DMS114 treated with DMSO at 0.1 percent for 48 hours (cell line): ENCODE measurements around the gene EEFSEC.

Experiments used
- DNase-seq: peaks from one replicate; lab custom pipeline; 2025; ENCODE audit not compliant: unreplicated experiment; lab: John Stamatoyannopoulos, UW

The EEFSEC gene

GRCh38 chr3:128435058-128435457 is 281.8 kb downstream of the EEFSEC start:
- no peak for DNase-seq

- DNase-seq: no peak
Observed at GRCh38 chr3:128435561-128435960, 282.3 kb downstream of the EEFSEC start.

- DNase-seq: no peak
Observed at GRCh38 chr3:128436214-128436613, 282.9 kb downstream of the EEFSEC start.

GRCh38 chr3:128438488-128439072 is 285.3 kb downstream of the EEFSEC start:
- no peak for DNase-seq

- DNase-seq: no peak
Observed at GRCh38 chr3:128439226-128439625, 285.9 kb downstream of the EEFSEC start.

- DNase-seq: no peak
Observed at GRCh38 chr3:128442070-128442469, 288.8 kb downstream of the EEFSEC start.

- DNase-seq: no peak
Observed at GRCh38 chr3:128442949-128443348, 289.7 kb downstream of the EEFSEC start.

GRCh38 chr3:128443771-128444170 is 290.5 kb downstream of the EEFSEC start:
- no peak for DNase-seq

GRCh38 chr3:128445357-128445756 is 292.1 kb downstream of the EEFSEC start:
- DNase-seq: no peak

- no peak for DNase-seq
Observed at GRCh38 chr3:128446821-128447220, 293.5 kb downstream of the EEFSEC start.

- DNase-seq: no peak
Observed at GRCh38 chr3:128447561-128448013, 294.3 kb downstream of the EEFSEC start.

GRCh38 chr3:128448491-128448890 is 295.2 kb downstream of the EEFSEC start:
- no peak for DNase-seq

GRCh38 chr3:128449111-128449638 is 295.9 kb downstream of the EEFSEC start:
- no peak for DNase-seq

- no peak for DNase-seq
Observed at GRCh38 chr3:128452120-128452519, 298.8 kb downstream of the EEFSEC start.

- DNase-seq: no peak
Observed at GRCh38 chr3:128452678-128453275, 299.5 kb downstream of the EEFSEC start.

- DNase-seq: no peak
Observed at GRCh38 chr3:128453501-128454309, 300.4 kb downstream of the EEFSEC start.

- DNase-seq: no peak
Observed at GRCh38 chr3:128454310-128454618, 301.0 kb downstream of the EEFSEC start.

- DNase-seq: no peak
Observed at GRCh38 chr3:128455116-128455515, 301.8 kb downstream of the EEFSEC start.

GRCh38 chr3:128455786-128456748 is 302.8 kb downstream of the EEFSEC start:
- DNase-seq: no peak

GRCh38 chr3:128456776-128457715 is 303.8 kb downstream of the EEFSEC start:
- DNase-seq: no peak
